C4-2B (cell line): ENCODE data around the gene TBC1D26.
"Not testable (repeated sequence)": the region's sequence is repeated elsewhere in the genome, so short reads cannot be mapped to it uniquely, and the experiment has no call there.

Experiments used
- H3K27ac ChIP-seq: fragments of 450-650 bp; 2 replicates; pipeline ENCODE4 v1.5.1; 2017
- ZFX ChIP-seq: fragments of 450-650 bp; IDR thresholded peaks from 2 replicates; pipeline ENCODE4 v1.6.1; 2017
- TF ChIP-seq, protein P1 (sequence below): fragments of 450-650 bp; conservative IDR thresholded peaks from 2 replicates; pipeline ENCODE4 v1.5.1; 2017; ENCODE audit warnings: mild to moderate bottlenecking

The TBC1D26 gene

GRCh38 chr17:15731900-15732299, at the start of gene TBC1D26:
TSS of gene TBC1D26 (plus strand) at chr17:15732283. CDS start at chr17:15735349, 3,066 bp downstream.
- H3K27ac ChIP-seq = not testable (repeated sequence)

GRCh38 chr17:15683135-15683534, 48.9 kb upstream of the TBC1D26 start:
- H3K27ac ChIP-seq = not testable (repeated sequence)

DNA sequence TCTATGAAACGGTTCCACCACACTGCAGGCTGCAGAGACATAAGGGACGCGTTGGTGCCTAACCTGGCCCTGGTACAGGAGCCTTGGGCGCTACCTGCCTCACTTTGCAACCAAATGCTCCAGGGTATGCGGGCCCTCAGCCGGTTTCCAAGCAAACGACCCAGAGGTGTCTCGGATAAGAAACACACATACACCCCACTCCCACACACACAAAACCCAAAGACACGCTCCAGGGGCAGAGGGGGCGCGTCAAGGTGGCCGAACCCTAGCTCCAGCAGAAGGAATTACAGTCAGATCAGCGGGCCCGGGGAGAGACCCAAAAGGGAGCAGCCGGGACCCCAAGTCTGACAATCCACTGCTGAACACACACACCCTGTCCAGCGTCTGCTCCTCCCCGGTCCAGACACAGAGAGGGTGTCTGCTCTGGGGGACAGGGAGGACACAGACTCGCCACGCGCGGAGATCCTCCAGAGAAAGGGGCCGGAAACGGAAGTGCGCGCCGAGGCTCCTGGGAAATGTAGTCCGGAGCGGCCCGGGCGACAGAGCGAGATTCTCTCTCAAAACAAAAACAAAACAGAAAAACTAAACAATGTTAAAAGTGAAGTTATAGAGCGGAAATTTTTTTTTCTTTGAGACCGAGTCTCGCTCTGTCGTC, 48.1 kb upstream of the TBC1D26 start, which contains the start of gene TRIM16:
TRIM16 (minus strand) TSS at position 488 of the 655 bp plus-strand sequence. CDS start 32,702 bp downstream, outside the sequence.
- peak within 1 kb of the TSS; percentile 34 for H3K27ac ChIP-seq

DNA sequence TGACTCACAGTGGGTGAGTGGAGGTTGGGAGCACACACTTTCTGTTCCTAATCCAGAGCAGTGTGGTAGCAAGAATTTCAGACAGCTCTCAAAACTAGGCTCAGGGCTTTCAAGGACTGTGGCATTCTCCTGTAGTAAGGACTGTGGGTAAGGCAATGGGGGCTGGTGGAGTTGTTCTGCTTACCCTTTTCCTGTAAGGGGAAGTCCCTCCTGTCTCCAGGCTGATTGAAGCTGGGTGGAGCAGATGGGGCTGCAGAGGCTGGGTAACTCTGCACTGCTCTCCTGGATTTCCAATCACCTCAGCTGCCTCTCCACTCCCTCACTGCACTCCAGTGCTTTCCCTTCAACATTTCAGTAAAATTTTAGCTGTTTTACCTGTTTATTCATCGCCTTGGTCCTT, 44.6 kb upstream of the TBC1D26 start:
- H3K27ac ChIP-seq = not testable (repeated sequence)

DNA sequence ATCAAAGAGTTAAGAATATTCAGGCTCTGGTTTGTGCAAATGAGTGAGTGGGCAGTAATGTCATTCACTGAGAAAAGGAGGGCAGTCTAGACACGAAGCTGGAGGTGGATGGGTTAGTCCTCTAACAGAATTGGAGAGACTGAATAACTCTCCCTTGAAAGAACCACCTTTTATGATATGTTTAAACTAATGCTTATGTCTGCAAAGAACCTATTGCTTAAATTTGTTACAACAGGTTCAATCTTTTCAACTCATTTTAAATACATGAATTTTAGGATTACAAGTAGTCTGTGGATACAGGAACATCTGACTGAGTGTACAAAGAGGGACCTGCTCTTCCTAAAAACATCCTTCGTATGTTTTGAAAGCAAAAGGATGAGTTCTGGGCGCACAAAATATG, 33.1 kb upstream of the TBC1D26 start:
- peak overlapping the region; percentile 37; the same call in 1 of the 2 replicates for H3K27ac ChIP-seq

- peak within 1 kb of the TSS; percentile 37 for H3K27ac ChIP-seq
Measured at GRCh38 chr17:15699413-15699924, 32.6 kb upstream of the TBC1D26 start, which contains the start of gene ZNF286A. TSS of gene ZNF286A (plus strand) at chr17:15699752. CDS start at chr17:15700330, 578 bp downstream.

- peak overlapping the region; percentile 37 for H3K27ac ChIP-seq
Measured at GRCh38 chr17:15699937-15700336, 32.1 kb upstream of the TBC1D26 start.

DNA sequence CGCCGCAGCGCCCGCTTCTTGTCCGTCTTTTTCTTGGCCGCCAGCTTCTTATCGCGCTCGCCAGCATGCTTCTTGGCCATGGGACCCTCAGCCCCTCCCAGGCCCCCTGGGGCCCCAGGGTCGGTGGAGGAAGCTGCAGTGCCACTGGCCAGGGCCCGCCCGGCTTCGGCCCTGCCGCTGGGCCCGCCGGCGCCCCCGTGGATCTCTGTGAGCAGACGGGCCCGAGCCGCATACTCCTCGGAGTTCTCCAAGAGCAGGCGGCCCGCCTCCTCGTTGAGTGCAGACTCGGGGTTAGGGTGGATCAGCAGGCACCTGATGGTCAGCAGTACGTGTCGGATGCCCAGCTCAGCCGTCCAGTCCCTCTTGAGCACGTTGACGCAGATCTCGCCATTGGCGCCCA, 27.8 kb upstream of the TBC1D26 start:
- not testable (repeated sequence) for H3K27ac ChIP-seq

DNA sequence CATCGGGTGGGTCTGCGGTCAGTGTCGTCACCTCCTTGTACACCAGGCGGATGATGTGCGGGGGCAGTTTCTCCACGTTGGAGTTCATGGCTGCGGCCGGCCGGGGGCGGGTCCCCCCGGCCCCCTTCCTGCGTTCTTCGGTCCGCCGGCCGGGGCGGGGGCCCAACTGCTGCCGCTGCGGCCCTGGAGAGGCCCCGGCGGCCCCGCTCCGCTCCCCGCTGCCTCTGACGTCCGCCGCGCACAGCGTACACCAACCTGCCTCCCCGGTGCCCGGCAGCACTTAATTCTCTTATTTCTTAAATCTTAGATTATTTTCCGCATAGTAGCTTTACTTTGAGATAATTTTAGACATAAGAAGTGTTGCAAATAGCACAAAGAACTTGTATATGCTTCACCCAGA, 27.3 kb upstream of the TBC1D26 start:
- not testable (repeated sequence) for H3K27ac ChIP-seq

- H3K27ac ChIP-seq = not testable (repeated sequence)
Measured at GRCh38 chr17:15708879-15709278, 23.2 kb upstream of the TBC1D26 start.

DNA sequence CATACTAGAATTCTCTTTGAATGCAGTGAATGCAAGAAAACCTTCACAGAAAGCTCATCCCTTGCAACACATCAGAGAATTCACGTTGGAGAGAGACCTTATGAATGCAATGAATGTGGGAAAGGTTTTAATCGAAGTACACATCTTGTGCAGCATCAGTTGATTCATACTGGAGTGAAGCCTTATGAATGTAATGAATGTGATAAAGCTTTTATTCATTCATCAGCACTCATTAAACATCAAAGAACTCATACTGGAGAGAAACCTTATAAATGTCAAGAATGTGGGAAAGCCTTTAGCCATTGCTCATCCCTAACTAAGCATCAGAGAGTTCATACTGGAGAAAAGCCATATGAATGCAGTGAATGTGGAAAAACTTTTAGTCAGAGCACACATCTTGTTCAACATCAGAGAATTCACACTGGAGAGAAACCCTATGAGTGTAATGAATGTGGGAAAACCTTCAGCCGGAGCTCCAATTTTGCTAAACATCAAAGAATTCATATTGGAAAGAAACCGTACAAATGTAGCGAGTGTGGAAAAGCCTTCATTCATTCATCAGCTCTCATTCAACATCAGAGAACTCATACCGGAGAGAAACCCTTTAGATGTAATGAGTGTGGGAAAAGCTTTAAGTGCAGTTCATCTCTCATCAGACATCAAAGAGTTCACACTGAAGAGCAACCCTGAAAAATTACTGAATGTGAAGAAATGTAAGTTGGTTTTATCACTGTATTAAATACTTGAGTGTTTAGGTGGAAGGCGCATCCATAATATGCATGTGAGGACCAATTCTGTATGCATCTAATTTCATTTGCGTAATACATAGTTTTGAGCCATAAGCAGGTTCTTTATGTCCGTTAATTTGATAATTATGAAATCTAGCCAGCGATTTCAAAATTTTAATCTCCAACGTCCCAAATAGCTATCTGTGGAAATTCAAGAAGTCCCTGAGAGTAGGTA, 15.2 kb upstream of the TBC1D26 start:
- H3K27ac ChIP-seq = not testable (repeated sequence)

DNA sequence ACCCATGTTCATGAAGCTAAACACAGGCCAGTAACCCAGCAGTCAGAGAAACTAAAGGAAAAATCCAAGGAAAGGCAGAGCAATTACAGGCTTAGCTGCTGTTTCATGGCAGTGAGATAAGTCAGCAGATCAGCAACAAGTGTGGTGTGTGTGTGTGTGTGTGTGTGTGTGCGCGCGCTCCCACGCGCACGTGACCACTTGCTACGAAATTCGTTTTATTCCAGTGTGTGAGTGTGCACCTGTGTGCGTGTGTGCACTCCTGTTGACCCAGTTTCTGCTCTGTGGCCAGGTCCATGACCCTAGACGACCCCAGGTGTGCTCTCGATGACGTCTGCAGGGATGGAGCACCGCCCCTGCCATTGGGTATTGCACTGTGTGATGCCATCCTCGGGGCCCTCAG, 1.5 kb upstream of the TBC1D26 start:
- not testable (repeated sequence) for H3K27ac ChIP-seq

GRCh38 chr17:15733174-15733789, 1.2 kb downstream of the TBC1D26 start:
- not testable (repeated sequence) for H3K27ac ChIP-seq

- not testable (repeated sequence) for H3K27ac ChIP-seq
Measured at GRCh38 chr17:15736578-15736977, 4.5 kb downstream of the TBC1D26 start.

GRCh38 chr17:15738066-15738465, 6.0 kb downstream of the TBC1D26 start:
- no peak overlapping the region for H3K27ac ChIP-seq
- no peak for TF ChIP-seq ZFX
- TF ChIP-seq, protein P1, sequence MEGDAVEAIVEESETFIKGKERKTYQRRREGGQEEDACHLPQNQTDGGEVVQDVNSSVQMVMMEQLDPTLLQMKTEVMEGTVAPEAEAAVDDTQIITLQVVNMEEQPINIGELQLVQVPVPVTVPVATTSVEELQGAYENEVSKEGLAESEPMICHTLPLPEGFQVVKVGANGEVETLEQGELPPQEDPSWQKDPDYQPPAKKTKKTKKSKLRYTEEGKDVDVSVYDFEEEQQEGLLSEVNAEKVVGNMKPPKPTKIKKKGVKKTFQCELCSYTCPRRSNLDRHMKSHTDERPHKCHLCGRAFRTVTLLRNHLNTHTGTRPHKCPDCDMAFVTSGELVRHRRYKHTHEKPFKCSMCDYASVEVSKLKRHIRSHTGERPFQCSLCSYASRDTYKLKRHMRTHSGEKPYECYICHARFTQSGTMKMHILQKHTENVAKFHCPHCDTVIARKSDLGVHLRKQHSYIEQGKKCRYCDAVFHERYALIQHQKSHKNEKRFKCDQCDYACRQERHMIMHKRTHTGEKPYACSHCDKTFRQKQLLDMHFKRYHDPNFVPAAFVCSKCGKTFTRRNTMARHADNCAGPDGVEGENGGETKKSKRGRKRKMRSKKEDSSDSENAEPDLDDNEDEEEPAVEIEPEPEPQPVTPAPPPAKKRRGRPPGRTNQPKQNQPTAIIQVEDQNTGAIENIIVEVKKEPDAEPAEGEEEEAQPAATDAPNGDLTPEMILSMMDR = no peak

DNA sequence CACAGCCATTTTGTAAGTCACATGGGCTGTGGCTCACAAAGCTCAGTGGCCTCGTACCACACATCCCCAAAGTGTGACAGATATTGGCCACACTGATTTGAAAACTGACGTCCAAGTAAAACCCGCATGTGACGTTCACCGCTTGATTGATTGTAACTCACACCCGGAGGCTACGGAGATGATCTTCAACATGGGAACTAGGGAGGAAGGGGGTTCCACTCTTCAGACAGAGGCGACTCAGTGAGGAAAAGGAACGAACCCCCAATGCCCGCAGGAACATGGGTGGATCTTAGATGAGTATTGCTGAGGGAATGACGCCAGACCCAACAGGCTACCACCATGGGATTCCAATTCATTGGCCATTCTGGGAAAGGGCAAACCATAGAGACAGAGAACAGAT, 7.2 kb downstream of the TBC1D26 start:
- H3K27ac ChIP-seq = not testable (repeated sequence)

- not testable (repeated sequence) for H3K27ac ChIP-seq
Measured at GRCh38 chr17:15740041-15740440, 8.0 kb downstream of the TBC1D26 start.
